Neural cell (in vitro differentiated cells): Measurements from ENCODE around the gene S100A12.

Experiments used
- EP300 ChIP-seq: fragments of 450-650 bp; conservative IDR thresholded peaks from 2 replicates; pipeline ENCODE4 v1.6.1; 2014; ENCODE audit warnings: antibody characterized with exemption, mild to moderate bottlenecking, moderate library complexity; ENCODE audit not compliant: poor library complexity, severe bottlenecking
- EZH2 ChIP-seq: fragments of 200-600, 300-800 bp; shearing (Covaris generic), sonication (generic); IDR thresholded peaks from 2 replicates; pipeline ENCODE4 v1.6.1; 2014; ENCODE audit warnings: antibody characterized with exemption, low read length, borderline replicate concordance, mild to moderate bottlenecking; ENCODE audit not compliant: insufficient read depth, poor library complexity, severe bottlenecking
- MXI1 ChIP-seq: fragments of 450-650 bp; conservative IDR thresholded peaks from 2 replicates; pipeline ENCODE4 v1.6.1; 2014; ENCODE audit warnings: antibody characterized with exemption, mild to moderate bottlenecking; ENCODE audit not compliant: poor library complexity, severe bottlenecking
- POLR2AphosphoS5 ChIP-seq: IDR thresholded peaks from 2 replicates; pipeline ENCODE4 v1.6.1; 2012
- RAD21 ChIP-seq: fragments of 450-650 bp; conservative IDR thresholded peaks from 2 replicates; pipeline ENCODE4 v1.6.1; 2014; ENCODE audit warnings: antibody characterized with exemption, mild to moderate bottlenecking, moderate library complexity
- SMC3 ChIP-seq: fragments of 450-650 bp; conservative IDR thresholded peaks from 2 replicates; pipeline ENCODE4 v1.6.1; 2014; ENCODE audit warnings: antibody characterized with exemption, mild to moderate bottlenecking, moderate library complexity; ENCODE audit not compliant: poor library complexity
- TAF1 ChIP-seq: IDR thresholded peaks from 2 replicates; pipeline ENCODE4 v1.6.1; 2012; ENCODE audit warnings: low read depth
- TF ChIP-seq, protein P1 (sequence below): fragments of 450-650 bp; IDR thresholded peaks from 2 replicates; pipeline ENCODE4 v1.5.1; 2014; ENCODE audit warnings: antibody characterized with exemption, mild to moderate bottlenecking, moderate library complexity; ENCODE audit not compliant: poor library complexity, severe bottlenecking
- TF ChIP-seq, protein P2 (sequence below): IDR thresholded peaks from 2 replicates; pipeline ENCODE4 v1.6.1; 2012; ENCODE audit warnings: borderline replicate concordance

DNA sequence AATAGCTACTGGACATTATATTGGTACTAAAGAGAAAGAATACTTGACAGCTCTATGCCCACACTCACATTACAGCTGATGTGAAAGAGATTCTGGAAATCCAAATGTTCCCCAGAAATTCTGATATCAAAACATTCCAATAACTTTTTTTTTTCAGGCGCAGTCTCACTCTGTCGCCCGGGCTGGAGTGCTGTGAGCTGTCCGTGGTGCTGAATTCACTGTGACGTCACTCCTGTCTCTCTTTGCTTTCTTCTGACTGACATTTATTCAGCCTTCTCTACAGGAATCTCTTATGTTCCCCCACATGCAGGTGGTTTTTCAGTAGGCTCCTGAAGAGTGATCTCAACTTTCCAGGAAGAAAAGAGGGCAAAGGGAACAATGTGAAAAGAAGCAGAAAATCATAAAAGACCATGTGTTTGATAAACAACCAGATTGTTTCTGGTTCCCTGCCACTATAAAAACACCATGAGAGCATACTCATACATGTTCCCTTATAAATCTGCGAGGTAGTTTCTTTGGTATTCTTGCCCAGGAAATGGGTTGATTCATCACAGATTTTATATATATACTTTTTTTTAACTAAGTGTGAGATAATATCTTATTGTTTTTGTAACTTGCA lies 47.1 kb upstream of the S100A12 start:
- no peak for TF ChIP-seq EZH2
- TF ChIP-seq MXI1 = no peak
- TF ChIP-seq, protein P1, sequence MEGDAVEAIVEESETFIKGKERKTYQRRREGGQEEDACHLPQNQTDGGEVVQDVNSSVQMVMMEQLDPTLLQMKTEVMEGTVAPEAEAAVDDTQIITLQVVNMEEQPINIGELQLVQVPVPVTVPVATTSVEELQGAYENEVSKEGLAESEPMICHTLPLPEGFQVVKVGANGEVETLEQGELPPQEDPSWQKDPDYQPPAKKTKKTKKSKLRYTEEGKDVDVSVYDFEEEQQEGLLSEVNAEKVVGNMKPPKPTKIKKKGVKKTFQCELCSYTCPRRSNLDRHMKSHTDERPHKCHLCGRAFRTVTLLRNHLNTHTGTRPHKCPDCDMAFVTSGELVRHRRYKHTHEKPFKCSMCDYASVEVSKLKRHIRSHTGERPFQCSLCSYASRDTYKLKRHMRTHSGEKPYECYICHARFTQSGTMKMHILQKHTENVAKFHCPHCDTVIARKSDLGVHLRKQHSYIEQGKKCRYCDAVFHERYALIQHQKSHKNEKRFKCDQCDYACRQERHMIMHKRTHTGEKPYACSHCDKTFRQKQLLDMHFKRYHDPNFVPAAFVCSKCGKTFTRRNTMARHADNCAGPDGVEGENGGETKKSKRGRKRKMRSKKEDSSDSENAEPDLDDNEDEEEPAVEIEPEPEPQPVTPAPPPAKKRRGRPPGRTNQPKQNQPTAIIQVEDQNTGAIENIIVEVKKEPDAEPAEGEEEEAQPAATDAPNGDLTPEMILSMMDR = no peak
- TF ChIP-seq EP300 = no peak
- TF ChIP-seq TAF1 = no peak
- TF ChIP-seq POLR2AphosphoS5 = no peak
- TF ChIP-seq RAD21 = no peak
- TF ChIP-seq, protein P2, sequence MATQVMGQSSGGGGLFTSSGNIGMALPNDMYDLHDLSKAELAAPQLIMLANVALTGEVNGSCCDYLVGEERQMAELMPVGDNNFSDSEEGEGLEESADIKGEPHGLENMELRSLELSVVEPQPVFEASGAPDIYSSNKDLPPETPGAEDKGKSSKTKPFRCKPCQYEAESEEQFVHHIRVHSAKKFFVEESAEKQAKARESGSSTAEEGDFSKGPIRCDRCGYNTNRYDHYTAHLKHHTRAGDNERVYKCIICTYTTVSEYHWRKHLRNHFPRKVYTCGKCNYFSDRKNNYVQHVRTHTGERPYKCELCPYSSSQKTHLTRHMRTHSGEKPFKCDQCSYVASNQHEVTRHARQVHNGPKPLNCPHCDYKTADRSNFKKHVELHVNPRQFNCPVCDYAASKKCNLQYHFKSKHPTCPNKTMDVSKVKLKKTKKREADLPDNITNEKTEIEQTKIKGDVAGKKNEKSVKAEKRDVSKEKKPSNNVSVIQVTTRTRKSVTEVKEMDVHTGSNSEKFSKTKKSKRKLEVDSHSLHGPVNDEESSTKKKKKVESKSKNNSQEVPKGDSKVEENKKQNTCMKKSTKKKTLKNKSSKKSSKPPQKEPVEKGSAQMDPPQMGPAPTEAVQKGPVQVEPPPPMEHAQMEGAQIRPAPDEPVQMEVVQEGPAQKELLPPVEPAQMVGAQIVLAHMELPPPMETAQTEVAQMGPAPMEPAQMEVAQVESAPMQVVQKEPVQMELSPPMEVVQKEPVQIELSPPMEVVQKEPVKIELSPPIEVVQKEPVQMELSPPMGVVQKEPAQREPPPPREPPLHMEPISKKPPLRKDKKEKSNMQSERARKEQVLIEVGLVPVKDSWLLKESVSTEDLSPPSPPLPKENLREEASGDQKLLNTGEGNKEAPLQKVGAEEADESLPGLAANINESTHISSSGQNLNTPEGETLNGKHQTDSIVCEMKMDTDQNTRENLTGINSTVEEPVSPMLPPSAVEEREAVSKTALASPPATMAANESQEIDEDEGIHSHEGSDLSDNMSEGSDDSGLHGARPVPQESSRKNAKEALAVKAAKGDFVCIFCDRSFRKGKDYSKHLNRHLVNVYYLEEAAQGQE = peak; percentile 92
- no peak for TF ChIP-seq SMC3
